Liver (tissue), 3 donors: ENCODE data around the gene MRPL41.

Source experiments
- EGR1 ChIP-seq, 2 donors: IDR thresholded peaks; 2 replicates each; pipeline ENCODE4 v1.6.1; 2016 to 2018; ENCODE audit warnings: antibody characterized with exemption in 2 of 2, low read depth in 2 of 2
- GABPA ChIP-seq, 2 donors: IDR thresholded peaks in 1 of 2; conservative IDR thresholded peaks in 1 of 2; 2 replicates each; pipeline ENCODE4 v1.6.1; 2016; ENCODE audit warnings: antibody characterized with exemption in 2 of 2, mild to moderate bottlenecking in 1 of 2, moderate library complexity in 1 of 2
- TAF1 ChIP-seq: conservative IDR thresholded peaks from 2 replicates; pipeline ENCODE4 v1.6.1; 2016; ENCODE audit warnings: antibody characterized with exemption, mild to moderate bottlenecking
- TF ChIP-seq, protein P1 (sequence below): IDR thresholded peaks from 2 replicates; pipeline ENCODE4 v1.6.1; 2016; ENCODE audit warnings: antibody characterized with exemption
- TF ChIP-seq, protein P2 (sequence below): IDR thresholded peaks from 2 replicates; pipeline ENCODE4 v1.6.1; 2016; ENCODE audit warnings: antibody characterized with exemption, mild to moderate bottlenecking
- TF ChIP-seq, protein P3 (sequence below): fragments of 150-350 bp; IDR thresholded peaks from 2 replicates; pipeline ENCODE4 v1.5.1; 2017; ENCODE audit warnings: improper control_type of control experiment, low read depth, low read length; ENCODE audit not compliant: missing input control
- TF ChIP-seq, protein P4 (sequence below): IDR thresholded peaks from 2 replicates; pipeline ENCODE4 v1.6.1; 2016; ENCODE audit warnings: antibody characterized with exemption
- donor health status: healthy.
- donor health status: healthy.

DNA sequence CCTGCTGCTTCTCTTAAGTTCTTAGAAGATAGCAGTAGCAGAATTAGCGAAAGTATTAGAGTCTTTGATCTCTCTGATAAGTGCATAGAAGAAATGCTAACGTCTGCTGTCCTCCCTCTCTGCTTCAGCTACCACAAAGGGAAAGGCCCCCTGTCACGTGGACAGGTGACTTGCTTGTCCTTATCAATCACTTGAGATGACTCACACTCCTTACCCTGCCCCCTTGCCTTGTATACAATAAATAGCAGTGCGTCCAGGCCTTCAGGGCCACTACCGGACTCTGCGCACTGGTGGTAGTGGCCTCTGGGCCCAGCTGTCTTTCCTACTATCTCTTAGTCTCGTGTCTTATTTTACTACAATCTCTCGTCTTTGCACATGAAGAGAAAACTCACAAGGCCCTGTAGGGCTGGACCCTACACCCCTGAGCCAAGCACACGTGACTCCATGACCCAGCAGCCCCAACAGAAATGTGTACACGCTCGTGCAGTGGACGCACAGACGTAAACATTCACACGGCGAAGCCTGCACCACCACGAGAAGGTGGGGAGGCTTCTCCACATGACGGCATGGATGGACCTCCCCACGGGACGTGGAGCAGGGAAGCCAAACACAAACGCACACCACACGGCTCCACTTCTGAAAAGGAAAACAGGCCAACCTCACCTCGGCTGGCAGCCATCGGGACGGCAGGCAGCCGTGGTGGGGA is 39.8 kb upstream of the MRPL41 start:
- TF ChIP-seq TAF1 (no peak), EGR1 (IDR thresholded peaks at IDR 0.05; ENCODE audit: low read depth in 2 of 2) (no peak), GABPA (IDR thresholded peaks at IDR 0.05 in 1 of 2, conservative IDR thresholded peaks at IDR 0.05 in 1 of 2) (no peak)
- TF ChIP-seq, protein P1, sequence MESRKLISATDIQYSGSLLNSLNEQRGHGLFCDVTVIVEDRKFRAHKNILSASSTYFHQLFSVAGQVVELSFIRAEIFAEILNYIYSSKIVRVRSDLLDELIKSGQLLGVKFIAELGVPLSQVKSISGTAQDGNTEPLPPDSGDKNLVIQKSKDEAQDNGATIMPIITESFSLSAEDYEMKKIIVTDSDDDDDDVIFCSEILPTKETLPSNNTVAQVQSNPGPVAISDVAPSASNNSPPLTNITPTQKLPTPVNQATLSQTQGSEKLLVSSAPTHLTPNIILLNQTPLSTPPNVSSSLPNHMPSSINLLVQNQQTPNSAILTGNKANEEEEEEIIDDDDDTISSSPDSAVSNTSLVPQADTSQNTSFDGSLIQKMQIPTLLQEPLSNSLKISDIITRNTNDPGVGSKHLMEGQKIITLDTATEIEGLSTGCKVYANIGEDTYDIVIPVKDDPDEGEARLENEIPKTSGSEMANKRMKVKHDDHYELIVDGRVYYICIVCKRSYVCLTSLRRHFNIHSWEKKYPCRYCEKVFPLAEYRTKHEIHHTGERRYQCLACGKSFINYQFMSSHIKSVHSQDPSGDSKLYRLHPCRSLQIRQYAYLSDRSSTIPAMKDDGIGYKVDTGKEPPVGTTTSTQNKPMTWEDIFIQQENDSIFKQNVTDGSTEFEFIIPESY: no peak
- TF ChIP-seq, protein P2, sequence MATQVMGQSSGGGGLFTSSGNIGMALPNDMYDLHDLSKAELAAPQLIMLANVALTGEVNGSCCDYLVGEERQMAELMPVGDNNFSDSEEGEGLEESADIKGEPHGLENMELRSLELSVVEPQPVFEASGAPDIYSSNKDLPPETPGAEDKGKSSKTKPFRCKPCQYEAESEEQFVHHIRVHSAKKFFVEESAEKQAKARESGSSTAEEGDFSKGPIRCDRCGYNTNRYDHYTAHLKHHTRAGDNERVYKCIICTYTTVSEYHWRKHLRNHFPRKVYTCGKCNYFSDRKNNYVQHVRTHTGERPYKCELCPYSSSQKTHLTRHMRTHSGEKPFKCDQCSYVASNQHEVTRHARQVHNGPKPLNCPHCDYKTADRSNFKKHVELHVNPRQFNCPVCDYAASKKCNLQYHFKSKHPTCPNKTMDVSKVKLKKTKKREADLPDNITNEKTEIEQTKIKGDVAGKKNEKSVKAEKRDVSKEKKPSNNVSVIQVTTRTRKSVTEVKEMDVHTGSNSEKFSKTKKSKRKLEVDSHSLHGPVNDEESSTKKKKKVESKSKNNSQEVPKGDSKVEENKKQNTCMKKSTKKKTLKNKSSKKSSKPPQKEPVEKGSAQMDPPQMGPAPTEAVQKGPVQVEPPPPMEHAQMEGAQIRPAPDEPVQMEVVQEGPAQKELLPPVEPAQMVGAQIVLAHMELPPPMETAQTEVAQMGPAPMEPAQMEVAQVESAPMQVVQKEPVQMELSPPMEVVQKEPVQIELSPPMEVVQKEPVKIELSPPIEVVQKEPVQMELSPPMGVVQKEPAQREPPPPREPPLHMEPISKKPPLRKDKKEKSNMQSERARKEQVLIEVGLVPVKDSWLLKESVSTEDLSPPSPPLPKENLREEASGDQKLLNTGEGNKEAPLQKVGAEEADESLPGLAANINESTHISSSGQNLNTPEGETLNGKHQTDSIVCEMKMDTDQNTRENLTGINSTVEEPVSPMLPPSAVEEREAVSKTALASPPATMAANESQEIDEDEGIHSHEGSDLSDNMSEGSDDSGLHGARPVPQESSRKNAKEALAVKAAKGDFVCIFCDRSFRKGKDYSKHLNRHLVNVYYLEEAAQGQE: no peak
- TF ChIP-seq, protein P3, sequence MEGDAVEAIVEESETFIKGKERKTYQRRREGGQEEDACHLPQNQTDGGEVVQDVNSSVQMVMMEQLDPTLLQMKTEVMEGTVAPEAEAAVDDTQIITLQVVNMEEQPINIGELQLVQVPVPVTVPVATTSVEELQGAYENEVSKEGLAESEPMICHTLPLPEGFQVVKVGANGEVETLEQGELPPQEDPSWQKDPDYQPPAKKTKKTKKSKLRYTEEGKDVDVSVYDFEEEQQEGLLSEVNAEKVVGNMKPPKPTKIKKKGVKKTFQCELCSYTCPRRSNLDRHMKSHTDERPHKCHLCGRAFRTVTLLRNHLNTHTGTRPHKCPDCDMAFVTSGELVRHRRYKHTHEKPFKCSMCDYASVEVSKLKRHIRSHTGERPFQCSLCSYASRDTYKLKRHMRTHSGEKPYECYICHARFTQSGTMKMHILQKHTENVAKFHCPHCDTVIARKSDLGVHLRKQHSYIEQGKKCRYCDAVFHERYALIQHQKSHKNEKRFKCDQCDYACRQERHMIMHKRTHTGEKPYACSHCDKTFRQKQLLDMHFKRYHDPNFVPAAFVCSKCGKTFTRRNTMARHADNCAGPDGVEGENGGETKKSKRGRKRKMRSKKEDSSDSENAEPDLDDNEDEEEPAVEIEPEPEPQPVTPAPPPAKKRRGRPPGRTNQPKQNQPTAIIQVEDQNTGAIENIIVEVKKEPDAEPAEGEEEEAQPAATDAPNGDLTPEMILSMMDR: no peak
- TF ChIP-seq, protein P4, sequence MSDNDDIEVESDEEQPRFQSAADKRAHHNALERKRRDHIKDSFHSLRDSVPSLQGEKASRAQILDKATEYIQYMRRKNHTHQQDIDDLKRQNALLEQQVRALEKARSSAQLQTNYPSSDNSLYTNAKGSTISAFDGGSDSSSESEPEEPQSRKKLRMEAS: no peak
